ENCODE data around the gene LCA5L. TPM values are rescaled to one million over a fixed set of nuclear protein-coding genes. Genes with fewer than 3 reads are reported as not detected.

Gene LCA5L
- total and polyA plus RNA-seq, 10 of the 15 experiments (the other 5 are each of a cell fraction or from before 2014, with no cell fraction given) = 0.18 to 0.55 (median 0.27) TPM; not detected in 2

DNA sequence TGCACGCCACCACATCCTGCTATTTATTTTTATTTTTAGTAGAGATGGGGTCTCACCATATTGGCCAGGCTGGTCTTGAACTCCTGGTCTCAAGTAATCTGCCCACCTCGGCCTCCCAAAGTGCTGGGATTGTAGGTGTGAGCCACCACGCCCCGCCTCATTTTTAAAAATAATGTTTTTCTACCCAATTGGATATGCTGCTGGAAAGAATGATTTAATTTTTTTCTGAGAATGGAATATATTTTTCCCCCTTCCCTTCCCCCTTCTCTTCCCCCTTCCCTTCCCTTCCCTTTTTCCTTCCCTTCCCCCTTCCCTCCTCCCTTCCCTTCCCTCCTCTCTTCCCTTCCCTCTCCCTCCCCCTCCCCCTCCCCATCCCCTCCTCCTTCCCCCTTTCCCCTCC lies 79.0 kb downstream of the LCA5L start (continued):
- TF ChIP-seq ZNF687 (IDR thresholded peaks at IDR 0.05) (no peak), RB1 (IDR thresholded peaks at IDR 0.05; ENCODE audit: borderline replicate concordance) (no peak), SIX5 (IDR thresholded peaks at IDR 0.05; ENCODE audit: low read depth, low read length, severe bottlenecking) (no peak), GATAD2B (conservative IDR thresholded peaks at IDR 0.05; ENCODE audit: low read depth) (no peak), HCFC1 (IDR thresholded peaks at IDR 0.05; ENCODE audit: low read length) (no peak), YBX1 (IDR thresholded peaks at IDR 0.05) (no peak), ATF7 (IDR thresholded peaks at IDR 0.05; ENCODE audit: low read depth) (no peak)

GRCh38 chr21:39364949-39365348 lies 80.6 kb downstream of the LCA5L start:
- Histone ChIP-seq H3K4me3 (no peak overlapping the region), H3K27ac (ENCODE audit: control insufficient read depth, insufficient read depth) (no peak overlapping the region), H3K36me3 (ENCODE audit: control insufficient read depth in 2 of 2, insufficient read depth in 2 of 2, low read length in 1 of 2) (no peaks in the 10 kb centered on the region), H3K27me3 (replicated peaks in 1 of 2; ENCODE audit: control insufficient read depth in 2 of 2, insufficient read depth in 2 of 2, low read length in 1 of 2) (no peaks in the 10 kb centered on the region), H3K9me3 (replicated peaks; ENCODE audit: control insufficient read depth, insufficient read depth, low read length) (no peaks in the 10 kb centered on the region), H3K4me1 (ENCODE audit: control insufficient read depth, insufficient read depth, low read length) (no peaks in the 10 kb centered on the region), H3K4me2 (ENCODE audit: control insufficient read depth, insufficient read depth) (no peak overlapping the region), H3K79me2 (ENCODE audit: control insufficient read depth, insufficient read depth, low read length) (no peaks in the 10 kb centered on the region), H4K20me1 (ENCODE audit: control insufficient read depth, insufficient read depth) (no peaks in the 10 kb centered on the region), H2AFZ (ENCODE audit: control insufficient read depth, low read depth, low read length) (no peak overlapping the region), H3K9ac (ENCODE audit: control insufficient read depth, insufficient read depth, low read length) (no peak overlapping the region)
- BruUV-seq (replicated peaks) = no TSS peak
- CTCF ChIA-PET = no interaction called here
- TF ChIP-seq NBN (IDR thresholded peaks at IDR 0.05) (no peak), BCL11A (IDR thresholded peaks at IDR 0.05; ENCODE audit: low read depth, low read length) (no peak), CBFB (IDR thresholded peaks at IDR 0.05; ENCODE audit: low read depth) (no peak), ZBTB11 (CRISPR knock-in tag; IDR thresholded peaks at IDR 0.05) (no peak), POLR2AphosphoS2 (IDR thresholded peaks at IDR 0.05; ENCODE audit: low read depth, low read length) (no peak), SP1 (IDR thresholded peaks at IDR 0.05; ENCODE audit: low read depth, low read length) (no peak)
- TF ChIP-seq, protein P1, sequence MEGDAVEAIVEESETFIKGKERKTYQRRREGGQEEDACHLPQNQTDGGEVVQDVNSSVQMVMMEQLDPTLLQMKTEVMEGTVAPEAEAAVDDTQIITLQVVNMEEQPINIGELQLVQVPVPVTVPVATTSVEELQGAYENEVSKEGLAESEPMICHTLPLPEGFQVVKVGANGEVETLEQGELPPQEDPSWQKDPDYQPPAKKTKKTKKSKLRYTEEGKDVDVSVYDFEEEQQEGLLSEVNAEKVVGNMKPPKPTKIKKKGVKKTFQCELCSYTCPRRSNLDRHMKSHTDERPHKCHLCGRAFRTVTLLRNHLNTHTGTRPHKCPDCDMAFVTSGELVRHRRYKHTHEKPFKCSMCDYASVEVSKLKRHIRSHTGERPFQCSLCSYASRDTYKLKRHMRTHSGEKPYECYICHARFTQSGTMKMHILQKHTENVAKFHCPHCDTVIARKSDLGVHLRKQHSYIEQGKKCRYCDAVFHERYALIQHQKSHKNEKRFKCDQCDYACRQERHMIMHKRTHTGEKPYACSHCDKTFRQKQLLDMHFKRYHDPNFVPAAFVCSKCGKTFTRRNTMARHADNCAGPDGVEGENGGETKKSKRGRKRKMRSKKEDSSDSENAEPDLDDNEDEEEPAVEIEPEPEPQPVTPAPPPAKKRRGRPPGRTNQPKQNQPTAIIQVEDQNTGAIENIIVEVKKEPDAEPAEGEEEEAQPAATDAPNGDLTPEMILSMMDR (IDR thresholded peaks at IDR 0.05 in 2 of 3, conservative IDR thresholded peaks at IDR 0.05 in 1 of 3; ENCODE audit: control insufficient read depth in 2 of 3, extremely low read depth in 1 of 3, insufficient read depth in 1 of 3, low read depth in 3 of 3, low read length in 3 of 3) = no peak
- ATAC-seq = no peak
- POLR2A ChIA-PET = no interaction called here
- DNase-seq (ENCODE audit: low read depth, low spot score) = no peak
- in situ Hi-C loops (cut with MboI) = no loop called here
- FAIRE-seq = no peak
- intact Hi-C loops (cut with micrococcal nuclease; ENCODE audit: unreplicated experiment) = no loop called here
- 50% methylated on average over 4 of the region's 4 CpGs for WGBS (ENCODE audit: insufficient coverage, insufficient replicate concordance, low lambda C conversion rate, missing lambda C conversion rate)
- SMC1A ChIA-PET (ENCODE audit: uncharacterized antibody, unreplicated experiment) = no interaction called here
- RAD21 ChIA-PET (ENCODE audit: unreplicated experiment) = no interaction called here

All from GM12878 (cell line).